ENCODE measurements around the gene ANGPTL8. TPM values are rescaled to one million over a fixed set of nuclear protein-coding genes. Genes with fewer than 3 reads are reported as not detected.

The ANGPTL8 gene
- total and polyA plus RNA-seq, 2 of the 4 experiments (the other 2 are of a cell fraction), result not detected

- Histone ChIP-seq H3K9me3 (ENCODE audit: control insufficient read depth, insufficient read depth, low read length) (no peaks in the 10 kb centered on the region), H3K56ac (ENCODE audit: extremely low read depth, insufficient read depth, low read length) (no peak overlapping the region), H3K27me3 (ENCODE audit: control insufficient read depth, insufficient read depth, low read length) (no peaks in the 10 kb centered on the region; the same call in 1 of the 2 replicates), H4K91ac (ENCODE audit: insufficient read depth, low read depth, low read length) (no peak overlapping the region), H3K9ac (ENCODE audit: low read depth, low read length) (no peak overlapping the region), H2AK9ac (replicated peaks; ENCODE audit: low read depth, low read length, poor library complexity) (no peak overlapping the region), H4K8ac (ENCODE audit: low read depth in 2 of 2, low read length in 2 of 2) (no peak overlapping the region), H4K5ac (ENCODE audit: low read depth, low read length) (no peak overlapping the region), H3K4me1 (ENCODE audit: control insufficient read depth, insufficient read depth, low read length) (peaks cover 13% of the 10 kb centered on the region), H3K79me1 (ENCODE audit: low read depth in 1 of 2, low read length in 2 of 2) (peaks cover 4 to 12% of the 10 kb centered on the region in 2 experiments; a peak in 1 of 4 replicates), H4K20me1 (ENCODE audit: insufficient read depth, low read length) (no peaks in the 10 kb centered on the region), H3K18ac (ENCODE audit: low read depth, low read length) (no peak overlapping the region), H2BK15ac (ENCODE audit: low read depth, low read length) (no peak overlapping the region; the same call in 2 of the 3 replicates), H2AFZ (replicated peaks; ENCODE audit: low read length, poor library complexity) (peak overlapping the region; percentile 41), H2BK5ac (ENCODE audit: low read depth, low read length, poor library complexity, severe bottlenecking) (no peak overlapping the region), H2BK120ac (ENCODE audit: low read depth, low read length) (no peak overlapping the region), H2BK20ac (ENCODE audit: low read depth, low read length) (no peak overlapping the region), H3K4ac (ENCODE audit: low read depth, low read length) (peak overlapping the region; percentile 35; the same call in 1 of the 2 replicates), H3K4me2 (ENCODE audit: low read depth, low read length) (no peak overlapping the region), H3K4me3 (ENCODE audit: insufficient read depth, low read depth, low read length) (no peak overlapping the region), H3K36me3 (ENCODE audit: control insufficient read depth, insufficient read depth, low read length) (no peaks in the 10 kb centered on the region), H3K27ac (ENCODE audit: insufficient read depth, low read length) (no peak overlapping the region), H3K14ac (replicated peaks; ENCODE audit: low read depth, low read length) (no peak overlapping the region), H3K9me1 (ENCODE audit: insufficient read depth, low read length) (peaks cover 8% of the 10 kb centered on the region), H3K23ac (ENCODE audit: low read depth, low read length) (no peak overlapping the region), H2AK5ac (ENCODE audit: low read depth, low read length) (peak overlapping the region; percentile 24; the same call in 1 of the 2 replicates)
- TF ChIP-seq BHLHE40 (IDR thresholded peaks at IDR 0.05; ENCODE audit: low read depth, low read length), result no peak
- intact Hi-C loops (cut with micrococcal nuclease), result no loop called here
- dilution Hi-C loops (cut with HindIII; ENCODE audit: low sequenced_read_pairs, unreplicated experiment), result no loop called here
- ATAC-seq (ENCODE audit: low read depth) (no peak), DNase-seq (no peak)
- CTCF ChIA-PET, result no interaction called here
- POLR2A ChIA-PET (ENCODE audit: unreplicated experiment), result no interaction called here
- WGBS, 2 experiments (ENCODE audit: extremely low coverage in 2 of 2, insufficient read length in 1 of 2), result 90% methylated on average over 3 of the region's 19 CpGs; no CpG with 5 or more reads in 1 of the 2 experiments
- BruUV-seq (replicated peaks), result no TSS peak
- in situ Hi-C loops (cut with MboI; ENCODE audit: low sequenced_read_pairs), result no loop called here
Observed at GRCh38 chr19:11264452-11265176, 25.2 kb downstream of the ANGPTL8 start.

Measured in IMR-90 (cell line).